ENCODE measurements around the gene RCC1.
A peak's percentile ranks its signal among the peaks of the same experiment; 100 is the strongest.
"Not testable (repeated sequence)": the region's sequence is repeated elsewhere in the genome, so short reads cannot be mapped to it uniquely, and the experiment has no call there.

Gene RCC1

GRCh38 chr1:28505406-28506187, at the start of gene RCC1:
RCC1 (plus strand) TSS chr1:28506043; CDS start chr1:28529867, 23,824 bp downstream.
- peak; percentile 98 for DNase-seq (ENCODE audit: low read depth in 2 of 2)

GRCh38 chr1:28456078-28456477, 49.8 kb upstream of the RCC1 start:
- DNase-seq (ENCODE audit: low read depth in 2 of 2), result peak; percentile 42 to 52

GRCh38 chr1:28457678-28458077, 48.2 kb upstream of the RCC1 start:
- no peak for DNase-seq (ENCODE audit: low read depth in 2 of 2)

- no peak for DNase-seq (ENCODE audit: low read depth in 2 of 2)
Observed at GRCh38 chr1:28458237-28459228, 47.3 kb upstream of the RCC1 start.

- no peak for DNase-seq (ENCODE audit: low read depth in 2 of 2)
Observed at GRCh38 chr1:28466226-28466778, 39.5 kb upstream of the RCC1 start.

- DNase-seq (ENCODE audit: low read depth in 2 of 2), result no peak
Observed at GRCh38 chr1:28470146-28470545, 35.7 kb upstream of the RCC1 start.

GRCh38 chr1:28479497-28479896, 26.3 kb upstream of the RCC1 start:
- not testable (repeated sequence) for DNase-seq (ENCODE audit: low read depth in 2 of 2)

- no peak for DNase-seq (ENCODE audit: low read depth in 2 of 2)
Observed at GRCh38 chr1:28480308-28480707, 25.5 kb upstream of the RCC1 start.

GRCh38 chr1:28482138-28482537, 23.7 kb upstream of the RCC1 start:
- DNase-seq (ENCODE audit: low read depth in 2 of 2), result no peak

GRCh38 chr1:28482702-28483101, 23.1 kb upstream of the RCC1 start:
- no peak for DNase-seq (ENCODE audit: low read depth in 2 of 2)

- no peak for DNase-seq (ENCODE audit: low read depth in 2 of 2)
Observed at GRCh38 chr1:28494737-28495136, 11.1 kb upstream of the RCC1 start.

- DNase-seq (ENCODE audit: low read depth in 2 of 2), result no peak
Observed at GRCh38 chr1:28499553-28499952, 6.3 kb upstream of the RCC1 start.

GRCh38 chr1:28501925-28502324, 3.9 kb upstream of the RCC1 start:
- DNase-seq (ENCODE audit: low read depth in 2 of 2), result no peak

GRCh38 chr1:28503117-28503516, 2.7 kb upstream of the RCC1 start:
- DNase-seq (ENCODE audit: low read depth in 2 of 2), result no peak

- DNase-seq (ENCODE audit: low read depth in 2 of 2), result no peak
Observed at GRCh38 chr1:28506907-28507246, 1.0 kb downstream of the RCC1 start.

GRCh38 chr1:28507247-28507645, 1.4 kb downstream of the RCC1 start:
- DNase-seq (ENCODE audit: low read depth in 2 of 2), result no peak

GRCh38 chr1:28507646-28508434, 2.0 kb downstream of the RCC1 start:
- DNase-seq (ENCODE audit: low read depth in 2 of 2), result no peak

- no peak for DNase-seq (ENCODE audit: low read depth in 2 of 2)
Observed at GRCh38 chr1:28508435-28508754, 2.6 kb downstream of the RCC1 start.

- no peak for DNase-seq (ENCODE audit: low read depth in 2 of 2)
Observed at GRCh38 chr1:28509705-28510272, 3.9 kb downstream of the RCC1 start.

- DNase-seq (ENCODE audit: low read depth in 2 of 2), result no peak
Observed at GRCh38 chr1:28510273-28510969, 4.6 kb downstream of the RCC1 start.

GRCh38 chr1:28510970-28511440, 5.2 kb downstream of the RCC1 start:
- DNase-seq (ENCODE audit: low read depth in 2 of 2), result no peak
